ENCODE measurements around the gene CST3. TPM values are rescaled to one million over a fixed set of nuclear protein-coding genes. Genes with fewer than 3 reads are reported as not detected.
"Not testable (repeated sequence)": the region's sequence is repeated elsewhere in the genome, so short reads cannot be mapped to it uniquely, and the experiment has no call there.

Gene CST3
- total RNA-seq, 1 experiment from 2014 or later = 331 TPM

GRCh38 chr20:23636182-23636907, 1.4 kb downstream of the CST3 start:
- DNase-seq = no peak
- TF ChIP-seq EZH2 (IDR thresholded peaks at IDR 0.05; ENCODE audit: low read length, unreplicated experiment) = no peak
- TF ChIP-seq CTCF (conservative IDR thresholded peaks at IDR 0.05; ENCODE audit: low read depth, low read length) = no peak
- no peak for TF ChIP-seq EZH2phosphoT487 (IDR thresholded peaks at IDR 0.05; ENCODE audit: borderline replicate concordance, low read length)
- intact Hi-C loops (cut with micrococcal nuclease) = no loop called here
- H3K4me3 ChIP-seq (ENCODE audit: low read length) = peak overlapping the region; percentile 87
- H3K79me2 ChIP-seq (ENCODE audit: low read length) = peaks cover 27% of the 10 kb centered on the region
- H3K9me3 ChIP-seq (ENCODE audit: low read length) = no peaks in the 10 kb centered on the region
- 0 out of 2 replicates have a peak, but pooled peaks cover 11% of the 10 kb centered on the region for H4K20me1 ChIP-seq (ENCODE audit: low read length)
- 0 out of 2 replicates have a peak, but pooled peaks cover 5% of the 10 kb centered on the region for H3K36me3 ChIP-seq (ENCODE audit: low read depth, low read length)
- no peak overlapping the region for H3K27ac ChIP-seq (ENCODE audit: low read length)
- H3K27me3 ChIP-seq (ENCODE audit: low read length) = no peaks in the 10 kb centered on the region
- no peak overlapping the region for H2AFZ ChIP-seq (ENCODE audit: low read length)
- no peaks in the 10 kb centered on the region for H3F3A ChIP-seq (ENCODE audit: low read length, unreplicated experiment)
- peak overlapping the region; percentile 98 for H3K4me2 ChIP-seq (ENCODE audit: low read length)
- POLR2A ChIA-PET (ENCODE audit: unreplicated experiment) = no interaction called here
- H3K9ac ChIP-seq (ENCODE audit: low read length) = peak overlapping the region; percentile 97
- CTCF ChIA-PET = no interaction called here
- peaks cover 21% of the 10 kb centered on the region for H3K4me1 ChIP-seq (ENCODE audit: insufficient read depth, low read length)
- TSS peak; percentile 64 for BruUV-seq (replicated peaks)
- no peak for ATAC-seq
- H3K9me2 ChIP-seq (replicated peaks; ENCODE audit: low read length) = no peaks in the 10 kb centered on the region

- CTCF ChIA-PET; ATAC-seq; H3K36me3 ChIP-seq (ENCODE audit: low read depth, low read length); BruUV-seq (replicated peaks); H3K9me3 ChIP-seq (ENCODE audit: low read length); H3K9me2 ChIP-seq (replicated peaks; ENCODE audit: low read length); DNase-seq; H3K27me3 ChIP-seq (ENCODE audit: low read length); POLR2A ChIA-PET (ENCODE audit: unreplicated experiment); intact Hi-C loops (cut with micrococcal nuclease); H3K9ac ChIP-seq (ENCODE audit: low read length); H3F3A ChIP-seq (ENCODE audit: low read length, unreplicated experiment); H3K27ac ChIP-seq (ENCODE audit: low read length); H2AFZ ChIP-seq (ENCODE audit: low read length): not testable (repeated sequence)
- peaks cover 27% of the 10 kb centered on the region for H3K79me2 ChIP-seq (ENCODE audit: low read length)
- H3K4me3 ChIP-seq (ENCODE audit: low read length) = peak overlapping the region; percentile 87; the same call in 1 of the 2 replicates
- H3K4me2 ChIP-seq (ENCODE audit: low read length) = peak overlapping the region; percentile 98
- peaks cover 21% of the 10 kb centered on the region for H3K4me1 ChIP-seq (ENCODE audit: insufficient read depth, low read length)
- 0 out of 2 replicates have a peak, but pooled peaks cover 11% of the 10 kb centered on the region for H4K20me1 ChIP-seq (ENCODE audit: low read length)
Measured at GRCh38 chr20:23635768-23636090, 2.0 kb downstream of the CST3 start.

DNA sequence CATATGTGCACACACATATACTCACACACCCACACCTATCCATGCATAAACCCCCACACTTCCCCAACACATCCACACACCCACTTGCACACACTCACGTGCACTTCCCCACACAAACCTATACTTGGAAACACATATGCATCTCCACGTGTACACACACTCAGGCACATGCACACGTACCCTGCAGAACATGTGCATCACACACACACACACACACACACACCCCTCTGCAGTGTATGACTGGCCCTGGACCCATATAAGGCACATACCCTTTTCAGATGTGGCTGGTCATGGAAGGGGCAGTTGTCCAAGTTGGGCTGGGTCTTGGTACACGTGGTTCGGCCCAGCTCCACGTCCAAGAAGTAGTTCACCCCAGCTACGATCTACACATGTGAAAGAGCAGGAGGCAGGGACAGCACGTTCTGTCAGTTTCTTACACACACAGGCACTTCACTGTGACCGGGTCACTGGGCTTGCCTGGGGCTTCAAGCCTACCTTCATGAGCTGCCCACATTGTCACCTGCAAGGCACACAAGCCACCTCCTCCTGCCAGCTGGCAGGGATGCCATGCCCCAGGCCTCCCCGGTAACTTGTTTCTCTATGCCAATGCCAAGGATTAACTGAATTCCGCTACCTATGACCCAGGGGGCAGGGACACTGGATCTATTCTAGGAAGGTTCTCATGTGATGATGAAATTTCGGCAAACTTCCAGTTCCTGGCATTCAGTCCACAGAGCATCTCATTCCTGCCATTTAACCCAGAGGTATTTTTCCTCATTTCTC, 2.6 kb downstream of the CST3 start:
- POLR2A ChIA-PET (ENCODE audit: unreplicated experiment) = no interaction called here
- Histone ChIP-seq H3K9ac (ENCODE audit: low read length) (no peak overlapping the region), H3K4me1 (ENCODE audit: insufficient read depth, low read length) (peaks cover 21% of the 10 kb centered on the region), H3K9me3 (ENCODE audit: low read length) (no peaks in the 10 kb centered on the region), H3K4me3 (ENCODE audit: low read length) (no peak overlapping the region), H3K27ac (ENCODE audit: low read length) (no peak overlapping the region), H3K9me2 (replicated peaks; ENCODE audit: low read length) (no peaks in the 10 kb centered on the region), H3K4me2 (ENCODE audit: low read length) (peak overlapping the region; percentile 24; the same call in 1 of the 2 replicates), H2AFZ (ENCODE audit: low read length) (no peak overlapping the region), H3K79me2 (ENCODE audit: low read length) (peaks cover 27% of the 10 kb centered on the region), H3K36me3 (ENCODE audit: low read depth, low read length) (0 out of 2 replicates have a peak, but pooled peaks cover 5% of the 10 kb centered on the region), H3F3A (ENCODE audit: low read length, unreplicated experiment) (no peaks in the 10 kb centered on the region), H3K27me3 (ENCODE audit: low read length) (no peaks in the 10 kb centered on the region), H4K20me1 (ENCODE audit: low read length) (0 out of 2 replicates have a peak, but pooled peaks cover 11% of the 10 kb centered on the region)
- intact Hi-C loops (cut with micrococcal nuclease) = no loop called here
- TF ChIP-seq CTCF (conservative IDR thresholded peaks at IDR 0.05; ENCODE audit: low read depth, low read length) (no peak), EZH2phosphoT487 (IDR thresholded peaks at IDR 0.05; ENCODE audit: borderline replicate concordance, low read length) (no peak), EZH2 (IDR thresholded peaks at IDR 0.05; ENCODE audit: low read length, unreplicated experiment) (no peak)
- no TSS peak for BruUV-seq (replicated peaks)
- DNase-seq (peak; percentile 32), ATAC-seq (no peak)
- CTCF ChIA-PET = no interaction called here
